ENCODE data around the gene FBLN1.

The FBLN1 gene

DNA sequence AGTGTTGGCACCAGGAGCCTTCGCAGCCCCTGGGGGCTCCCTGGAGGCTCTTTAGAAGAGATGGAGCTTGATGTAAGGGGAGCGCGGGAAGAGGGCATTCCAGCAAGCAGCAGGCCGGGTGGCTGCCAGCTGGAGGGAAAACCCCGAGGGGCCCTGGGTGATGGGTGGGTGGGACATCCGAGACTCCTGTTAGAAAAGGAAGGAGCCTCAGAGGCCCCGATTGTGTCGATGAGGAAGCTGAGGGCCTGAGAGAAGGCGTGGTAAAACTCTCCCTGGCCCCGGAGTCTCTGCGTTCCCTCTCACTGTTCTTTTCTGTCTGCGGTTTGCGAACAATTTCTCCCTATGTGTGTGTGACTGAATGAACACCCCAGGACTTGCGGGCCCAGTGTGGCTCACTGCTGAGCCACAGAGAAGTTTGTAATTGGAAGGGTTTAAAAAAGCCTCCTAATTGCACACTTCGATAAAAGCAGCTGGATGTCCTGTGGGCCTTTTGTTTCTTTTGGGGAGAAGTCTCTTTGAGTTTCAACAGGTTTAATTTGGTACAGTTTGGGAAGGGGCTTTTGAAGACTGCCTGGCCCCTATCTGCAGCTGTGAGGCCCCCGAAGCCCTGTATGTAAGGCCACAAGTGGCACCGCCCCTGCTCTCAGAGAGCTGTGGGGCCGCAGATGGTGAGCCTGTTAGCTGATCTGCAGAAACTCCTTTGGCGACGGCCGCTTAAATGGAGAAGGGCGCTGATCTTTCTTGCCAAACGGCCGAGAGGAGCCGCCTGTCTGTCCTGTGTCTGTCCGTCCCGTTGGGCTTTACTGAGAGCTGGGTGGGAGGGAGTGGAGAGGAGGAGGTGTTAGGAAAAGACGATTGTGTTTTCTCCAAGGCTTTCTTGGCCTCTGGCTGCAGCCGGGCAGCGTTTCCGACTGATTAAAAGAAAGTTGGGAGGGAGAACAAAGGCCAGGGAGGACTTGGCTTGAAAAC is 2.0 kb downstream of the FBLN1 start:
- peak; percentile 22 for DNase-seq

DNA sequence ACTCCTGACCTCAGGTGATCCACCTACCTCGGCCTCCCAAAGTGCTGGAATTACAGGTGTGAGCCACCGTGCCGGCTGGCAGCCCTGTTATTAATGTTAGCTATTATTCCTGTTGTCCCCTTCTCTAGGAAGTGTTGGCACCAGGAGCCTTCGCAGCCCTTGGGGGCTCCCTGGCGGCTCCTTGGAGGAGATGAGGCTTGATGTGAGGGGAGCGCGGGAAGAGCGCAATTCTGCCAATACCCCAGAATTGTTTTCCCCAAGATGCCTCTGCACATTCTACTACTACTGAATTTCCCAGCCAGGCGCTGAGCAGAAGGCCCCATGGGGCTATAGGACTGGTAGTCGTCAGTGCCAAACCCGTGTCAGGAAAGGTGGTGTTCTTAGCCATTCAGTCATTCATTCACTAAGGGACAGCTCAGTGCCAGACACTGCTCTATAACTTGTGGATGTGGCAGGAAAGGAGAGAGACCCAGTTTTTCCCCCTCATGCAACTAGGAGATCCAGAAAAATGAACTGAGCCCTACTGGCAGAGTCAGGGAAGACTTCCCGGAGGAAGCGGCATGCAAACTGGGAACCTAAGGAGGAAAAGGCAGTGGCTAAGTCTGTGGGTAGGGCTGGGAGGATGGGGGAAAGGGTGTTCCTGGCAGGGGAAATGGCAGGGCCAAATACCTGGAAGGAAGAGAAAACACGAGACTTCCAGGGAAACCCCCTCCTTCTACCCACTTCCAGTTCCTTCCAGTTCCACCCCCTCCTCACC is 3.5 kb downstream of the FBLN1 start:
- DNase-seq, result no peak

DNA sequence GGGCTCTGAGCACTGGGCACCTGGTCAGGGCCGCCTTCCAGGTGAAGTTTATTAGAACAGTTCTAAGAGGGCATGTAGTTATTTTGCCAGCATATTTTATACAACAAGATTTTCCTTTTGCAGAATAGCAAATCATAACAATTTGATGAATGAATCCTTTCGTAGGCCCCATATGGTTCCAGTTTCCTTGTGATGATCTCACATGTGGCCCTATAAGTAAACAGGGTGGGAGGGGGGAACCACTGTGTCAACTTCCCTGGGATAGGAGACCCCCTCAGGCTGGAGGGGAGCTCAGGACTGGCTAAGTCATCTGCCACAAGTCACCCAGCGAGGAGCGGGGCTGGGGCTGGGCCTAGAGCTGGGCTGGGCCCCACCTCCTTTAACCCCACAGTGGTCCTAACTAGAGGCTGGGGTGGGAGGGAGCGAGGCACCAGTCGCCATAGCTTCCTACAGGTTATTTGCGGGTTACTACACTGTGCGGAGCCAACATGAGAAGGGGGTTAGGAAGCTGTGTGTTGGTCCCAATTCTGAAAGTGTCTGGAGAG is 4.2 kb downstream of the FBLN1 start:
- no peak for DNase-seq

DNA sequence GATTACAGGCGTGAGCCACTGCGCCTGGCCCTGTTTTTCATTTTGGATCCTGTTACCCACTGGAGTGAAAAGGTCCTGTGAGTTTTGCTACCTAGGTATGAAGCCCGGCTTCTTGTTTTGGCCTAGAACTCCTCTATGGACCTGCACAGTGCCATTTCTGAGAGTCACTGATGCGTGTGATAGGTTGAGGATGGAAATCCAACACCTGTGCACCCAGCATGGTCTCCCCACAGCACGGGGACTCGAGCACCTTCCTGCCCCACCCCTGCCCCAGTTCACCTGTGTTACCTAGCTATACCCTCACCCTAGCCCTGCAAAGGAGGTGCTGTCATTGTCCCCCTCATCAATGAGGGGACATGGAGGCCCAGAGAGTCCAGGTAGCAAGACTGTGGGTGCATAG is 5.1 kb downstream of the FBLN1 start:
- DNase-seq, result no peak

DNA sequence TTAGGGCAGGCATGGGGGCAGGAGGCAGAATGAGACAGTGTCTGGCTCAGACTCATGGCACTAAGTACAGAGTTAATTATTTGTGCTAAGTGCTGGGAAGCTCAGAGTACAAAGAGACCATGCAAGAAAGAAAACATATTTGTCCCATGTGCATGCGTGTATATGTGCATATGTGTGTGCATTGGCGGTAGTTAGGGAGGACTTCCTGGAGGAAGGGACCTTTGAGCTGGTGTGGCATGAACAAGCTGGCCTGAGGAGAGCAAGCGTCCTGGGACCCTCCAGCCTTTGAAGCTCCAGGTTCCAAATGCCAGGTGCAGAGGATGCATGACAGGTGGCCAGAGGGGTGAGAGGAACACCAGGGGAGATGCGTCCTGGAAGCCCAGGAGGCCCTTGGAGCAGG is 6.1 kb downstream of the FBLN1 start:
- no peak for DNase-seq

DNA sequence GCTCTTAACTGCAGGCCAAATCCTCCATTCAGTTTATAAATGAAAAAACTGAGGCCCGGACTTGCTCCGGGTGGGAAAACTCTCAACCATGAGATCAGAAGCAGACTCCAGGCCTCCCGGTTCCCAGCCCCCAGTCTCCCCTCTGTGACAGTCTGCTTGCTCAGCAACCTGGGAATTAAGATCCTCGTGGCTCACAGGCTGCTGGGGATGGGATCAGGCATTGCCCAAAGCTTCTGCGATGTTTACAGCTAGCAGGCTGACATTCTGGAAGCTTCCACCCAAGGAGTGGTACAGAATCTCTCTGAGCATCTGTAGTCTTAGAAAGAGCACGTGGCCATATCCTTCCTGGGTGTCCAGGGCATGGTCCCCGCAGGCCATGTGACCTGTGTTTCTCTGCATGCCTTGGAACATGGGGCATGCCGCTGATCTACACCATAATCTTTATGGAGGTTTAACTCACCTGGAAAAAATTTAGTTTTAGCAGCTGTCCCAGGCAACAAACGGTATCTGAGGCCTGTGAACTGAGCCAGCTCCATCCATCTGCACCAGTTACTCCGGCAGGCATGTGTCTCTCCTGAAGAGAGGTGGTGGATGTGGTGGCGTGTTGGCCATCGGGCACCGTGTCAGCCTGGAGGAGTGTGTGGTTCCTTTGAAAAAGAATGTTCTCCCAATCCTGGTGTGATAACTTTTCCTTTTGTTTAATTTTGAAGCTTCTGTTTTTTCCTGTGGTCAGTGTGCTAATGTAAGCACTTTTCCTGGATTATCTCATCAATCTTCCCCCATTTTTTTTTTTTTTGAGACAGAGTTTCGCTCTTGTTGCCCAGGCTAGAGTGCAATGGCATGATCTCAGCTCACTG is 7.9 kb downstream of the FBLN1 start:
- DNase-seq, result peak; percentile 2

DNA sequence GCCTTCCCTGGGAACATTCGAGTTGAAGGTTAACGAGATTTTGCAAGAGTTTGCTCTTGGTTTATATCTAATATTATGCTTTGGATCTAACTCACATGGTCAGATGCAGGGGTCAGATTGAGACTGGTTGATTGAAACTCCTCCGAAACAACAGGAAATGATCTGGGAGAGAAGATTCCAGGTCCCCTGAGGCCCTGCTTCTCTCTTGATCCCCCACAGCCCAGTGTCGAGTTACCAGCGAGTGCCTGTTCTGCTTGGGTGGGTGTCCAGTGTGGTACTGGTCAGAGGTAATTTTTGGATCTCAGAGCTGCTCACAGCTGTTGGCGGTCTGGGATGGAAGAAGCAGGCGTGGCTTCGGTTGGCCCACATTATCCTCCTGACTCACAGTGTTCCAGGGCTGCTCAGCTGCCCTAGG is 9.2 kb downstream of the FBLN1 start:
- no peak for DNase-seq

DNA sequence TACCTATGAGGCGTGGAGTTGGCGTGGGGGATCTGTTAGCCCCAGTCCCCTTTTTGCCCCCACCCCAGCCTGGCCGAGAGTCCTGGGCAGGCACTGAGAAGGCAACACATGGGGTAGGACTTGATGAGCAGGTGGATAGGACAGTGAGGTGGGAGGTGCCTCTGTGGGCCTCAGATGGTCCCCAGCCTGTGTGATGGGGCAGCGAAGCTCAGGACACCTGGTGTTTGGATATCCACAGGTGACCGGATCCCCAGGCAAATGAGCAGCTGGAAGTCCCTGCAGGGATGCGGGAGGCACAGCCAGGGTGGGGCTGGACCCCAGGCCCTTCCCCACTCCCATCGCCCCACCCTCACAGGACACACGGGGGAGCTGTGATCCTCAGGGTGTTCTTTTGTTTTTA is 9.7 kb downstream of the FBLN1 start:
- DNase-seq, result no peak

DNA sequence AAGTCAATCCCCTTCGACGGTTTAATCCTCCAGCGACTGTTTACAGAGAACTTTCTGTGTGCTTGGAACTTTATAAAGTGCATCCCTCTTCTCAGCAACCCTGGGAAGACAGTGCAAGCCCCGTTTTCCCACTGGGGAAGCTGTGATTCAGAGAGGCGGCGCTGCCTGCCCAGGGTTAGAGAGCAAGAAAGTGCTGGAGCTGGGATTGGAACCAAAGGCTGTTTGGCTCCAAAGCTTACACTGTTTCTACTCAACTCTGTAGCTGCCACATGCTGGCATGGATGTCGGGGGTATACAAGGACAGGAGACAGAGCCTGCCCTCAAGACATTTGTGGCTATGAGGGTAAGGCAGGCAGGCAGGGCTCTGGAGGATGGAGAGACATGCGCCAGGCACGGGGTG is 13.0 kb downstream of the FBLN1 start:
- no peak for DNase-seq

DNA sequence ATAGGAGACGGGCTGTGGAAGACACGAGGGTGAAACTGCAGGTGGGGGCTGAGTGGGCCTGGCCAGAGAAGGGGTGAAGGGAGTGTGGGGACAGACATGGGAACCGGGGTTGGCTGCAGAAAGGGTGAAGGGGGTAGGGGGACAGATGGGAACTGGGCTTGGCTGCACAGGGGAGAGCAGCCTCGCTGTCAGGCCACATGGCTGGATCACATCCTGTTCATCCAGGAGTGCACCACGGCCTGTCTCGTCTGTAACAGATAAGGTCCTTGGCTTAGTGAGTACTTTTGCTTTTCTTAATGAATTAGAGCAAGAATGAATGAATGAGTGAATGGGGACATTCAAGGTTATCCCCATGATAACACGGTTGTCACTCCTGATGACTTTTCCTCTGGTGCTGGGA is 13.5 kb downstream of the FBLN1 start:
- DNase-seq, result no peak

DNA sequence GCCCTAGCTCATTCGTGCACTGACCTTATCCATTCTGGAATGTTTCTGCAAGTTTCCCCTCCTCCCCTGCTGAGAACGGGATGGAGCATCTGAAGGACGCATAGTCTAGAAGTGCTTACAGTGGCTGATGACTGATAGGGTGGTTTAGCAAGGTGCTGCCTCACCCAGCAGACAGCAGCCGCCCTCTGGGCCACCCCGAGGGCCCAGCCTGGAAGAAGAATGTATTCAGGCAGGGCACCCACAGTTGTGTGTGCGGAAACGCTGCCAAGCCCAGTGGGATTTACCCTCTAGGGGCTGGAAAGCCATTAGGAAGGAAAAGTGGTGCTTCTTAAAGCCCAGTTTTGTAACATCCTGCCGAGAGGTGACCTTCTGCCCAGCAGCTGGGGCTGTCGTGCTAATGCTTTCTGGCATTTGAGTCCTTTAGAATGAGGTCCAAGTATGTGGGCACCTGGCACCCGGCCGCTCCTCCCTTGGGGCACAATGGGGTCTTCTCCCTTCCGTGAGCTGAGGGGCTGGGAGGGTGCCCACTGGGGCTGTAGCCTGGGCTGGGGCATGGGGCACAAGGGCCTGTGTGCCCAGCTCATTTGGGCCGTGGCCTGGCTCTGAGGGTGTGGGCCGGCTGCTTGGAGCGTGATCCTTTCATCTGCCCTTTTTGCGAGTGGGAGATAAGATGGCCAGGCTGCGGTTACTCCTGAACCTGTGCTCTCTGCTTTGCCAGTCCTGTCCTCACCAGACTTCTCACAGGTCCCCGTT is 14.4 kb downstream of the FBLN1 start:
- no peak for DNase-seq

DNA sequence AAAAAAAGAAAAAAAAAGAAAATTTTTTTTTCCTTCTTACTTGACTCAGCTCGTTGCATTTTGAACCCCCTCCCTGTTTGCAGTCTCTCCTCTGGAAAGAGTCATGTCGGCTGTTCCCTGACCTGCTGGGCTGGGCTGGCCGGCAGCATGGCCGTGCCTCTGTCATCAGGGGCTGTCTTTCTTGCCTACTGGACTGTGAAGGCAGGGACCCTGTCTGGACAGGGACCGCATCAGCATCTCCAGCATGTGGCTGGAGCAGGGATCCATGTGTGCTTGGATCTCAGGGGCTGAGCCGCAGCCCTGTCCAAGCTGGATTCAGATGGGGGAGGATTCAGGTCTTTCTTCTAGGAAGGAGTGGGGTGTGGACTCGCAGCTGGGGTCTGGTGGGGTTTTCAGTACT is 15.5 kb downstream of the FBLN1 start:
- DNase-seq, result no peak

DNA sequence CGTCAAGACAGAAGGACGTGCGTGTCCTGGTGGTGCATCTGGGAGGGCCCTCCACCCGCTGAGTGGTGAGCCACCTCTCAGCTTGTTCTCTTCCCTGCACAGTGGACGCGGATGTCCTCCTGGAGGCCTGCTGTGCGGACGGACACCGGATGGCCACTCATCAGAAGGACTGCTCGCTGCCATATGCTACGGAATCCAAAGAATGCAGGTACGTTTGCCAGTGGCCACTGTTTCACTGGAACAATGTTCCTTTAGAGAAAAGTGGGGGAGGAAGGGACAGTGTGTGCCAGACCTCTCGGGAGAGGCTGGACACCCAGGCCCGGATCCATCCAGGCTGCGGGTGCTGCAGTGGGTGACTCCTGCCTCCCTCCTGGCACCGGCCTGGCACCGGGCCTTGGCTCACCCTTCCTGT is 15.9 kb downstream of the FBLN1 start:
- DNase-seq, result no peak

DNA sequence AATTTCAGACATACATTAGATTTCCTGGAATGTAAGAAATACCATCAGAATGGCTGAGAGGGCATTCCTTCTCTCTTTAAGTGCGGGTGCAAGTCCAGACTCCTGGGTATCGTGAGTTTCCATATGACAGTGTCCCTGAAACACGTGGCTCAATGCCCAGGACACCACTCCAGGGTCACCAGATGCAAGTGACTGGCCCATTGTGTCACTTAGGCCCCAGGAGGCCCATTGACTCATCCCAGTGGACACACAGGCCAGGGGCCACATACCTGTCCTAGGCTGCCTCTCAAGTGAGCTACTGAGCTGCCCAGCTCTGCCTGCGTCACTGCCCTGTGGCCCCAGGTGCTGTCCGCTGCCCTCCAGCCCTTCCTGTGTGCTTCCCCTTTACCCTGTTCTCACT is 18.5 kb downstream of the FBLN1 start:
- DNase-seq, result no peak

DNA sequence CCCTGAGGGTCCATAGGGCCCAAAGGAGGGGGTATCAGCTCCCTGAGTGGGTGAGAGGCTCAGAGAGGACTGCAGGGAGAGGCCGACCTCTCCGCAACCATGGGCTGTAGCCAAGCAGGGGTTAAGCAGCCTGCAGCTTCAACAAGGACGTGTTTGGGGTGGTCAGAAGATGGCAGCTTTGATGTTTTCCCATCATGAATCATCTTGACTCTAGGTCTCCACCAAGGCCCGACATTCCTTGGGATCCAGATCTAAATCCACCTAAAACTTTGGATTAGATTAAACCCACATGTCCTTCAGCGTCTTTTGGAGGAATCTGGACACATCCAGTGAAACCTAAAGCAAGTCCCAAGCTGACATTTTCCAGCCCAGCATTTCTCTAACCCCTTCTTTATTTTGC is 19.8 kb downstream of the FBLN1 start:
- no peak for DNase-seq

DNA sequence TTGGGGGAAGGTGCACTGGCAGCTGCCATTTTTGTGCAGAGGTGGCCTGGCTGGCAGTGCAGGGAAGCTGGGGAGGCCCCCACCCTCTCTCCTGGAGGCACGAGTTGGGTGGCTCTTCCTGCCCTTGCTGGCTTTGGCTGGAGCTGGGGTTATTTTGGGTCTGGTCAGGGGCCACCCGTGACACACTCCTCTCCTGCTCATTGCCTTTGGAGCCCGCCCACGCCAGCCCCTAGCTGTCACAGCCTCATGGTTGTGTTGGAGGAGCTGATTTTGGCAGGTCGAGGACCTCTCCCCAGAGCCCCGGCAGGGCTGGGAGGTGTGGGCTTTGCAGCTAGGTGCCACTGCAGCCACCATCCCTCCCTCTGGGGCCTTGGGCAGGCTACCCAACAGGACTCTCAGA is 21.5 kb downstream of the FBLN1 start:
- no peak for DNase-seq

DNA sequence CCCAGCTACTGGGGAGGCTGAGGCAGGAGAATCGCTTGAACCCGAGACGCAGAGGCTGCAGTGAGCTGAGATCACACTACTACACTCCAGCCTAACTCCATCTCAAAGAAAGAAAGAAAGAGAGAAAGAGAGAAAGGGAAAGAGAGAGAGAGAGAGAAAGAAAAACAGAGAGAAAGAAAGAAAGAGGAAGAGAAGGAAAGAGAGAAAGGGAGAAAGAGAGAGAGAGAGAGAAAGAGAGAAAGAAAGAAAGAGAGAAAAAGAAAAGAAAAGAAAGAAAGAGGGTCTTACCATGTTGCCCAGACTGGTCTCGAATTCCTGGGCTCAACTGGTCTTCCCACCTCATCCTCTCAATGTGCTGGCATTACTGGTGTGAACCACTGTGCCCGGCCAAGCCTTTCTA is 22.3 kb downstream of the FBLN1 start:
- no peak for DNase-seq

DNA sequence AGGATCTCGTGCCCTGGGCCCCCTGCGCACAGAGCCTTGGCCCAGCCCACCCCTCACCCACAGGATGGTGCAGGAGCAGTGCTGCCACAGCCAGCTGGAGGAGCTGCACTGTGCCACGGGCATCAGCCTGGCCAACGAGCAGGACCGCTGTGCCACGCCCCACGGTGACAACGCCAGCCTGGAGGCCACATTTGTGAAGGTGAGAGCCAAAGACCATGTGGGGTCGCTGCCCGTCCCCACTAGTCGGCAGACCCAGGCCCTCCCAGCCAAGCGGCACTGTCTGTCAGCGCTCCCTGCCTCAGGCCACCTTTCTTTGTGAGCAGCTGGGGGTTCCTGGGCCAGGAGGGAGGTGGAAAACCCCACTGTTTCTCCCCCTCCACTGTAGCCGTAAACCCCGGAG is 22.8 kb downstream of the FBLN1 start:
- no peak for DNase-seq

DNA sequence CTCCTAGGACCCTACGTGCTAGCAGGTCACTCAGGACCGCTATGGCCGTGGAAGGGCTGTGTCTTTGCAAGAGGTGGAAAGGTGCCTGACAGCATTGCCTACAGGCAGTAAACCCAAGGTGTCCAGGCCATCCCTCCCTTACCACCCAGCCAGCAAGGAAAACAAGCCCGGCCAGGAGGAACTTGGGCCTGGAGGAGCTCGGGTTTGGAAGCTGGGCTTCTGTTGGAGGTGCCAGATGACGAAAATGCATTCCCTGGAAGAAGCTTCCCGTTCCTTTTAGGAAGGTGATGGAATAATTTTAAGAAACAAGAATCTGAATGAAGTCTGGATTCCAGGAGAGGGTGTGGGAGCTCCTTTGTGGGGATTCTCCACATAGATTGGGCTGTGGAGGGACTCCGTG is 23.6 kb downstream of the FBLN1 start:
- DNase-seq, result no peak

DNA sequence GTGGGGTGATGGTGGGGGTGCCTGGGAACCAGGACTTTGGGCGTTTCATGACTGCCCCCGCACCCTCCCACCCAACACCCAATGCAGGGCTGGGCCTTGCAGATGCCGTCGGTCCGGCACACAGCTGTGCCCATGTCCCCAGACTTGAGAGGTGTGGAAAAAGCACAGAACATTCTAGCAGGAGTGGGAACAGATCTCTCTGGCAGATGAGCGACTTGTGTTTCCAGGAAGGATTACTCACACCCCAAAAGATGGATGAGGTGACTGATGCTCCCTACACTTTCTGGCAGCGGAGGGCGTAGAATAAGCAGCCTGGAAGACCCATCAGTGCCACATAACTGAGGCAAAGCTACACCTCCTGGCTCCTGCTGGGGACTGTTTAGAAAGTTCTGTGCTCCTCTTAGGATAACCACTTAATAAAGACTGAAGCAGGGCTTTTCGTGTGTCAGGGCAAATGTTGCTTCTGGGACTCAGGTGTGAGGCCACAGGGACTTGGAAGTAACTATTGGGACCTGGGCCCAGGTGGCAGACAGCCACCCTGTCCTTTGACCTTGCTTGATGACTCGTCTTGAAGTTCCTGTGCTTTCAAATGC is 24.2 kb downstream of the FBLN1 start:
- no peak for DNase-seq

DNA sequence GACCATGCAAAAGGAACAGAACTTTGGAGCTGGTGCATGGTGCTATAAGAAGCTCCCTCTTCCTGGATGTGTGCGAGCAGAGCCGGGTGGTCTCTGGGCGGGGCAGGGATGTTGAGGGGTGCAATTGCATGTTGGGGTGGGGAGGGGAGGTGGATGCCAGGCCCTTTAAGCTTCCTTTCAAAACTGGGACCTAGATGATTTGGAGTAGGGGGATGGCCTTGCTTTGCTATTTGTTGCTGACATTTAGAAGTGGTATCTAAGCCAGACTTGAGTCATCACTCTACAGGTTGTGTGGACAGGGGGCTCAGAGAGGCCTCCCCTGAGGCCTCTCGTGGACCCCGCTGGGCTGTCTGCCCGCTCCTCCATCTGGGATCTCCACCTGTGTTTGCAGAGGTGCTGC is 24.8 kb downstream of the FBLN1 start:
- DNase-seq, result no peak

DNA sequence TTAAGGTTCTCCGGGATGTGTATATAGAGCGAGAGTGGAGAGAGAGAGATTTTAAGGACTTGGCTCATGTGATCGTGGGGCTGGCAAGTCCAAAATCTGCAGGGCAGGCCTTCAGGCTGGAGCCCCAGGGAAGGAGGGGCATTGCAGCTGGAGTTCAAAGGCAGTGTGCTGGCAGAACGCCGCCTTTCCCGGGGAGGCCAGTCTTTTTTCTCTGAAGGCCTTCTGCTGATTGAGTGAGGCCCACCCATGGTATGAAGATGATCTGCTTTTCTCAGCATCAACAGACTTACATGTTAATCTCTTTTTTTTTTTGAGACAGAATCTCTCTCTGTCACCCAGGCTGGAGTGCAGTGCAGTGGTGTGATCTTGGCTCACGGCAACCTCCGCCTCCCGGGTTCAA is 25.4 kb downstream of the FBLN1 start:
- DNase-seq, result no peak
